HG03025 (cell line): ENCODE measurements around the gene CACNG4.
A peak's percentile ranks its signal among the peaks of the same experiment; 100 is the strongest.

Experiments
- ATAC-seq: cut with Tn5 transposase; IDR thresholded peaks from one replicate; pipeline ENCODE4 v1.9.1; 2021; ENCODE audit warnings: mild to moderate bottlenecking, moderate library complexity; ENCODE audit not compliant: unreplicated experiment, low FRiP score

CACNG4 gene

GRCh38 chr17:67011527-67012175 is 47.1 kb downstream of the CACNG4 start:
- peak; percentile 61 for ATAC-seq

GRCh38 chr17:67013891-67014290 is 49.4 kb downstream of the CACNG4 start:
- ATAC-seq: no peak

GRCh38 chr17:67015001-67015400 is 50.5 kb downstream of the CACNG4 start:
- no peak for ATAC-seq

DNA sequence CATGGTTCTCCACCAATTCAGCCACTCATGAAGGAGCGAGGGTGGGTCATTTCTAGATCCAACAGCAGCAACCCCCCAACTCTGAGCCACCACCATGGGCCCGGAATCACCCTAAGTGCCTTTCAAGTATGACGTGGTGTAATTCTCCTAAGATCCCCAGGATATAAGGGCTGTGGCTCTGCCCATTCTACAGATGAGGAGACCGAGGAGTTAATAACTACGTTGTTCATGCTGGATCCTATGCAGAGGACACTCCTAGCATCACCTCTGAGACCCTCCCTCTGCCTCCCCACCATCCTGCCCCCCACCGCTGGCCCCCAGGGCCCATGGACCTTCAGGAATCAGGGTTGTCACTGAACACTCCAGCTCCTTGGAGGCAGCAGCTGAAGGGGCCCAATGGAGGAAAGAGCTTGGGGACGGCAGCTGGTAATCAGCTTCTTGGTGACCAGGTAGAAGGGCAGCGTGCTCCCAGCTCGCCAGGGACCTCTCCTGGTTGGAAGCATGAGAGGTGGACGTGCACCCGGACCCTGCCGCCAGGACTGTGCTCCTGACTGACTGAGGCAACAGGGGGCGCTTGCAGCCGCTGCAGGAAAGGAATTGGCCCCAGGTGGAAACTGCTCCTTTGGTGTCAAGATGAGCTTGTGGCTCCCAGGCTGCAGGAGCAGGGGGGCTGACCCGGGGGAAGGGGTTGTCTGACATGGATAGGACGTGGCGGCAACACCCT is 51.7 kb downstream of the CACNG4 start:
- ATAC-seq: no peak

- ATAC-seq: no peak
Observed at GRCh38 chr17:67017910-67018309, 53.4 kb downstream of the CACNG4 start.

DNA sequence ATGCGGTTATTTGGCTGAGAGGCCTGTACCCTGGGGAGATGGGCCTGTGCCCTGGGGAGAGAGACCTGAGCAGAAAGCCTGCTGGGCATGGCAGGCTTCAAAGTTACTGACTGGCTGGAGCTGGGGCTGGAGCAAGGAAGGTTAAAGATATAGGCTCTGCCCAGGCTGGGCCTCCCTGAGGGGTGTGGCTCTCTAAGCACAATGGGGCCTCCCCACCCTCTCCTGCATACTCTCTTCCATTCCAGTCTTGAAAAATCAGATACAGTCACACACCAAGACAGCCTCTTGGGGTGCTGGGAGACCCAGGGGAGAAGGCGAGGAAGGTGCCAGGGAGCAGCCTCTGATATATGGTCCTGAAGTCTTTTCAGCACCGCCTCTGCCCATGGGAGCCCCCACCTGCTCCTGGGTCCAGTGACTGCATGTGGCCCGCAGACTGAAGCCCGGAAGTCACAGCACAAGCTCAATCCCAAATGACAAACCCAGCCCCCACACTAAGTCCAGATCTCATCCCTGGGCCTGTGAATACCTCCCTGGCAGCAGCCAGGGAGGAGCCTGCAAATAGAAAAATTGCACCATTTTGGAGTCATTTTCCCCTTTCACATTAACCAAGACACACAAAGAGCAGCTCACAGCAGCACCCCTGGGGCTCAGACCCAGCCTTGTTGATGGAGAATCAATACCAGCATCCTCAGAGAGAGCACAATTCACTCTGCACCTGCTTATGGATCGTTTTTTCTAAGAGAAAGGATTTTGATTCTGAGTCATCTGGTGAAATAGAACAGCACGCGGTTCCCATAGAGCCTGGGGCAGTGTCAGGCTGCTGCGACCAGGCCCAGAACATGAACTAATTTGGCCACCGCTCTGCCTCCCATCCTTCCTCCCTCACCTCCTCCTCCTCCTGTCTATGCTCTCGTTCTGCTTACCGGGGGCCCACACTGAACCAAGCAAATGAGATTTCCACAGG is 54.2 kb downstream of the CACNG4 start:
- ATAC-seq: no peak

GRCh38 chr17:67019809-67020208 is 55.3 kb downstream of the CACNG4 start:
- no peak for ATAC-seq

GRCh38 chr17:67020293-67020766 is 55.8 kb downstream of the CACNG4 start:
- ATAC-seq: no peak

GRCh38 chr17:67021196-67021595 is 56.7 kb downstream of the CACNG4 start:
- no peak for ATAC-seq

DNA sequence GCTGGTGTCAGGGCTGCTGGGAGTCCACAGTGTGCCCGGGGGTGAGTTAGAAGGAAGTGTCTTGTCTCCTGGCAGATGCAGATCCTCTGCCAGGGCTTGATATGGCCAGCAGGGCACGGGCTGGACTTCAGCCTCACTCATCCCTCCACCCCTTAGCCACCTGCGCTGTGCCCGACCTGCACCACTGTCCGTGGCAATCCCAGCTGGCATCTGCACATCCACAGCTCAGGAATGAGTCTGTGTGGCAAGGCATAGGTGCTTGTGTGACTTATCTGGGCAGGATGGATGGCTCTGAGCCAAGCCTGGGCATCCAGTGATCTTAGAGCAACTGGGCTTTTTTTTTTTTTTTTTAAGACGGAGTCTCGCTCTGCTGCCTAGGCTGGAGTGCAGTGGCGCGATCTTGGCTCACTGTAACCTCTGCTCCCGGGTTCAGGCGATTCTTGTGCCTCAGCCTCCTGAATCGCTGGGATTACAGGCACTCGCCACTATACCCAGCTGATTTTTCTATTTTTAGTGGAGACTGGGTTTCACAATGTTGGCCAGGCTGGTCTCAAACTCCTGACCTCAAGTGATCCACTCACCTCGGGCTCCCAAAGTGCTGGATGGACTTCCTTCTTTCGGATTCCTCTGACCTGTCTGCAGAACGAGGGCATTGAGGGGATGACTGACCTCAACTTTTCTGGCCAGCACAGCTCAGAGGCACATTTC is 57.4 kb downstream of the CACNG4 start:
- ATAC-seq: no peak

GRCh38 chr17:67022451-67022810 is 57.9 kb downstream of the CACNG4 start:
- no peak for ATAC-seq

- ATAC-seq: no peak
Observed at GRCh38 chr17:67024736-67025135, 60.2 kb downstream of the CACNG4 start.

- ATAC-seq: no peak
Observed at GRCh38 chr17:67025216-67025792, 60.8 kb downstream of the CACNG4 start.

DNA sequence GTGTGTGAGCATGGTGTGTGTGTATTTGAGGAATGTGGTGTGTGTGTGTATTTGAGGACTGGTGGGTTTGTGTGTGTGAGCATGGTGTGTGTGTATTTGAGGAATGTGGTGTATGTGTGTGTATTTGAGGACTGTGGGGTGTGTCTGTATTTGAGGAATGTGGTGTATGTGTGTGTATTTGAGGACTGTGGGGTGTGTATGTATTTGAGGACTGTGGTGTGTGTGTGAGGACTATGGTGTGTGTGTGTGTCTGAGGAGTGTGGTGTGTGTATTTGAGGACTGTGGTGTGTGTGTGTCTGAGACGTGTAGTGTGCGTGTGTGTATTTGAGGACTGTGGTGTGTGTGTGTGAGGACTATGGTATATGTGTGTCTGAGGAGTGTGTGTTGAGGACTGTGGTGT is 61.8 kb downstream of the CACNG4 start:
- ATAC-seq: no peak

GRCh38 chr17:67027031-67027628 is 62.6 kb downstream of the CACNG4 start:
- no peak for ATAC-seq

DNA sequence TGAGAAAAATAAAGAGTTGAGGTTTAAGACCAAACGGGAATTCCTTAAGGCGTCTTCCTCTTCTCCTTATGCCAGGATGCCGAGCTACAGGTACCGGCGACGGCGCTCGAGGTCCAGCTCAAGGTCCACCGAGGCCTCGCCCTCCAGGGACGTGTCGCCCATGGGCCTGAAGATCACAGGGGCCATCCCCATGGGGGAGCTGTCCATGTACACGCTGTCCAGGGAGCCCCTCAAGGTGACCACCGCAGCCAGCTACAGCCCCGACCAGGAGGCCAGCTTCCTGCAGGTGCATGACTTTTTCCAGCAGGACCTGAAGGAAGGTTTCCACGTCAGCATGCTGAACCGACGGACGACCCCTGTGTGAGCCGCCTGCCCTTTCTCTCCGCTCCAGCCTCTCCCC is 66.1 kb downstream of the CACNG4 start:
- no peak for ATAC-seq

GRCh38 chr17:67032382-67032781 is 67.9 kb downstream of the CACNG4 start:
- ATAC-seq: no peak

GRCh38 chr17:67032985-67033384 is 68.5 kb downstream of the CACNG4 start:
- no peak for ATAC-seq

DNA sequence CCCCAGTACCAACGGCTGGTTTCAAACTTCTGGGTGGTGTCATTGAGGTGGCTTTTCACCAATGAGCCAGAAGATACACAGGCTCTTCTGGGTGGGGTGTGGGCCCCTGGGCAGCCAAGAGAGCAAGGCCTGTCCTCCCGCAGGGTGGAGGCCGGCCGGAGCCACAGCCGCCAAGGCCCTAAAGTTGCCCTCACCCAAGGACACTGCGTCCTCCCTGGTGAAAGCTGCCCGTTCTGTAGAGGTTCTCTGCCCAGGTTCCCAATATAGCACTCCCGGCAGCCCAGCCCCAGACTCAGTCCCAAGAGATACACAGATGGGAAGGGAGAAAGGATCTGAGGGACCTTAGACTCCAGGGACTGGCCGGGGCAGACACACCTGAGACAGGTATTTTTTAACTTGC is 69.1 kb downstream of the CACNG4 start:
- no peak for ATAC-seq
